Activated CD4-positive, alpha-beta memory T cell treated with anti-CD3 and anti-CD28 coated beads, Interleukin-2, amount 10 ng/mL, durations not matched to agents 7 days and 5 days (primary cell): Measurements from ENCODE around the gene SCTR. TPM values are rescaled to one million over a fixed set of nuclear protein-coding genes. Genes with fewer than 3 reads are reported as not detected.

Source experiments
- CTCF ChIA-PET: fragments of 350-600 bp; sonication (Branson Sonifier 250); formaldehyde crosslinking; loops from one replicate; lab custom pipeline; 2021; ENCODE audit warnings: antibody characterized with exemption, inconsistent platforms; lab: Charles Lee
- POLR2A ChIA-PET: fragments of 350-600 bp; sonication (Branson Sonifier 250); formaldehyde crosslinking; loops from one replicate; lab custom pipeline; 2021; ENCODE audit warnings: antibody characterized with exemption; lab: Charles Lee
- DNase-seq: peaks from one replicate; pipeline ENCODE4 v3.0.0-alpha.2; 2020
- H3K27ac Mint-ChIP-seq: one replicate; pipeline ENCODE4 v1.8.0; 2021; ENCODE audit warnings: mild to moderate bottlenecking, mixed read lengths
- H3K27me3 Mint-ChIP-seq: one replicate; pipeline ENCODE4 v1.8.0; 2021; ENCODE audit warnings: mixed read lengths
- H3K36me3 Mint-ChIP-seq: one replicate; pipeline ENCODE4 v1.8.0; 2021; ENCODE audit warnings: low read depth, mixed read lengths
- H3K4me1 Mint-ChIP-seq: one replicate; pipeline ENCODE4 v1.8.0; 2021; ENCODE audit warnings: mixed read lengths
- H3K4me3 Mint-ChIP-seq: one replicate; pipeline ENCODE4 v1.8.0; 2021; ENCODE audit warnings: mild to moderate bottlenecking, mixed read lengths
- H3K9me3 Mint-ChIP-seq: one replicate; pipeline ENCODE4 v1.8.0; 2021; ENCODE audit warnings: mixed read lengths
- total RNA-seq, 2 experiments: library from RNA; stranded (reverse); gene quantifications; one replicate each; pipeline ENCODE4 v1.2.3, GENCODE V29; 2021

The SCTR gene
- total RNA-seq, 2 experiments from 2014 or later, result not detected

DNA sequence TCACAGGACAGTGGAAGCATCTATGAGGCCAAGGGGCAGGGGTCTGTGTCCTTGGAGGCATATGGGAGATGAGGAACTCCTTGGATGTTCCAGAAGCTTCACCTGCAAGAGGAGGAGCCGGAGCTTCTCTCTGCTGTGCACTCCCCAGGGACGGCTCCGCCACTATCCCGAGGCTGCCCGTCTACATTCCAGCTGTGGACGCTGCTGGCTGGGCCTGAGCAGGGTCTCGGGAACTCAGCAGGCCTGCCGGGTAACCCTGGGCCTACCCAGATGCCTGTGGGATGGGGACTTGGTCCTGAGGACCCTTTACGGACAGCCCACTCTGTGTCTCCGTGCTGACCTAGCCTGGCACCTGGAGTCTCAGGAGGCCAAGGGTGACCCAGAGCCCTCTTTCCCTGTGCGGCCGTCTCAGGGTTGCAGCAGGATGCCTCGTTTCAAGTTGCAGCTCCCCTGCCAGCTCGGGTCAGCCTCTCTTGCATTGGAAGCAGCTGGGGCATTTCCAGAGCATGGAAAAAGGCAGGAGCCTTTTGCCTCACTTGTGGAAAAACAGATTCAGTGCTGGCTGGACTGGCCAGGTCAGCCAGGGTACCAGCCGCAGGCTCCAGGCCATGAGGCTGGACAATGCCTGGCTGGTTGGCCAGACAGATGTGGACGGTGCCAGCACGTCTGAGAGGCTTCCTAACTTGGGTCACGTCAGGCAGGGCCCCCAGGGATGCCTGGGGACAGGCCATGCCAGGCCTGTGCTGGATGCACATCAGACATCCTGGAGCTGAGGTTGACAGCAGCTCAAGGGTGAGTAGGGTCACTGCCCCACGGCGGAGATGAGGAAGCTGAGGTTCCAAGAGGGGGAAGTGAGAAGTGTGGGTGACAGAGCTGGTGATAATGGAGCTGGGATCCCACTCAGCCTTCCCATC, 41.5 kb downstream of the SCTR start:
- ChIA-PET CTCF (interaction anchor here (1.0 kb wide), 1 partner anchor 14 kb away, joined by 3 read pairs; no protein-coding TSS in a partner anchor), POLR2A (no interaction called here)
- no peaks in the 10 kb centered on the region for H3K4me1 Mint-ChIP-seq
- H3K27ac Mint-ChIP-seq, result no peak overlapping the region
- H3K27me3 Mint-ChIP-seq, result no peaks in the 10 kb centered on the region
- H3K4me3 Mint-ChIP-seq, result no peak overlapping the region
- H3K9me3 Mint-ChIP-seq, result no peaks in the 10 kb centered on the region
- H3K36me3 Mint-ChIP-seq, result no peaks in the 10 kb centered on the region
- no peak for DNase-seq

DNA sequence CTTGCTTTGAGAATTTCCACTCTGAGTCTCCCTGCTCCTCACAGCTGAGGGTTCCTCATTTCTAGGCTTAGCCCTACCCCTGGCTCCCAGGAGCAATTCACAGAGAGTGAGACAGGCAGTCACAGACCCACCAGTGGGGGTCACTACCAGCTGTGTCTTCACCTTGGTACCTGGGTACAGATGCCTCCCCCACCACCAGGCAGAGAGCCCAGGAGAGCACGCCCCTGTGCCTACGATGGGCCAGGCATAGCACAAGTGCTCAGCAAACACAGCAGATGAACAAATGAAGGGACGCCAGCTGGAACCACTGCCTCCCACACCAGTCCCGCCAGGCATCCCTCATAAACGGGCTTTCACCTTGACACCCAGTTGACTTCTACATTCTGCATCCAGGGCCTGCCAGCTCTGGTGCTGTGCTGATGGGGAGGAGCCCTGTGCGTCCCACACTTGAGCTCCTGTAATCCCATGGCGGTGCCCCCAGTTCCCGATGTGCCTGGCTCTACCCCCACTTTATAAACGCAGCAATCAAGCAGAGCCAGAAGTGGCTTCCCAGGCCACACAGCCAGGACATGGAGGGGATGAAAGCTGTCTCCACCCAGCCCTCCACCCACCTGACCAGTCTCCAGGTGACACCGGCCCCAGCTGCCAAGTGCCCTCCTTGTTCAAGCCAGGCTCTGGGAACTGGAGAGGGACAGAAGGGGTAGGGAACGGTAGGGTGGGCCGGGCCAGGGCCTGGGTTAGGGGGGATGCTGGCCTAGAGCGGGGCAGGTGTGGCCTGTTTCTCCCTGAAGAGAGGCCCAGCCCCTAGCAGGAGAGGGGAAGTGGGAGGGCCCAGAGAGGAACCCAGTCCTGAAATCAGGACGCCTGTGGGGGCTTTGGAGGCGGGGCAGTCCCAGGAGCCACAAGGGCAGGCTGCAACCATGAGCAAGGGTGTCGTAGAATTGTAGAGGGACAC, 42.5 kb downstream of the SCTR start:
- Mint-ChIP-seq H3K9me3 (no peaks in the 10 kb centered on the region), H3K4me3 (no peak overlapping the region), H3K27ac (no peak overlapping the region), H3K36me3 (no peaks in the 10 kb centered on the region), H3K27me3 (no peaks in the 10 kb centered on the region), H3K4me1 (no peaks in the 10 kb centered on the region)
- DNase-seq, result no peak
- CTCF ChIA-PET, result no interaction called here
- POLR2A ChIA-PET, result no interaction called here

DNA sequence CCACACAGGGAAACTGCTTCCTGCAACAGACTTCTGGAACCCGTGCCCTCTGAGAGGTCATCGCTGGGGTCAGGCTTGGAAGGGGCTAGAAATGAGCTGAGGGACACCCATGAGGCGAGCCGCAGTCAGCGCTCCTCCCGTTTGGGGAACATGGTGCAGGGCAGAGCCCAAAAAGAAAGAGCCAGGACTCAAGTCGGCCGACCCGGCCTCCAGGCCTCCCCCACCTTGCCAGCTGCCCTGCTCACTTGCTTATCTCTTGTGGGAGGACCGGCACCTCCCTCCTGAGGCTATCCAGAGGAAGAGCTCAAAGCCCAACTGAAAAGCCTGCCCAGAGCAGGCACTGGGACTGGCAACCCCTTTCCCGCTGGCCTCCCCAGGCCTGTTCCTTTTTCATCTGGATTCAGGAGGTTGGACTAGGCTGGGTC, 43.6 kb downstream of the SCTR start:
- Mint-ChIP-seq H3K27me3 (no peaks in the 10 kb centered on the region), H3K4me1 (no peaks in the 10 kb centered on the region), H3K9me3 (no peaks in the 10 kb centered on the region), H3K36me3 (no peaks in the 10 kb centered on the region), H3K27ac (no peak overlapping the region), H3K4me3 (no peak overlapping the region)
- ChIA-PET CTCF (no interaction called here), POLR2A (no interaction called here)
- DNase-seq, result no peak

DNA sequence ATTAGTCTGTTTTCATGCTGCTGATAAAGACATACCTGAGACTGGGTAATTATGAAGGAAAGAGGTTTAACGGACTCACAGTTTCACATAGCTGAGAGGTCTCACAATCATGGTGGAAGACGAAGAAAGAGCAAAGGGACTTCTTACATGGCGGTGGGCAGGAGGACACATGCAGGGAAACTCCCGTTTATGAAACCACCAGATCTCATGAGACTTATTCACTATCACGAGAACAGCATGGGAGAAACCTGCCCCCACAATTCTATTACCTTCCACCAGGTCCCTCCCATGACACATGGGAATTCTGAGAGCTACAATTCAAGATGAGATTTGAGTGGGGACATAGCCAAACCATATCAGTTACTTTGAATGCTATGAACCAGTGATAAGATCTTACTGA, 44.1 kb downstream of the SCTR start:
- H3K27ac Mint-ChIP-seq, result no peak overlapping the region
- H3K4me1 Mint-ChIP-seq, result no peaks in the 10 kb centered on the region
- CTCF ChIA-PET, result interaction anchor here (0.9 to 1.4 kb wide), 2 partner anchors 14 to 16 kb away, joined by 3 to 4 read pairs; no protein-coding TSS in a partner anchor
- H3K36me3 Mint-ChIP-seq, result no peaks in the 10 kb centered on the region
- no peaks in the 10 kb centered on the region for H3K9me3 Mint-ChIP-seq
- DNase-seq, result no peak
- H3K27me3 Mint-ChIP-seq, result no peaks in the 10 kb centered on the region
- POLR2A ChIA-PET, result no interaction called here
- H3K4me3 Mint-ChIP-seq, result no peak overlapping the region

DNA sequence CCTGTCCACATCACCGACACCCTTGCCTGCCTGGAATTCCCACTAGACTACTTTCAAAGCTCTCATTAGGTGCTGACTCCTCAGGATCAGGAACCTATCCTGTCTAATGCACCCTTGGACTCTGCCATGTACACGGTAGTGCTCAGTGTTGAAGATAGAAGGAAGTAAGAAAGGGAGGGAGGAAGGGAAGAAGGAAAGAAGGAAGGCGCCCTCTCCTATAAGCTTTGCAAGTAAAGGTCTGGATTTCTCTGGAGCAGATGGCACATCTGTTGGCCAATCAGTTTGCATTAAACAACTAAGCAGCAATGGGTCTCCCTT, 45.3 kb downstream of the SCTR start:
- Mint-ChIP-seq H3K27ac (no peak overlapping the region), H3K9me3 (no peaks in the 10 kb centered on the region), H3K4me1 (no peaks in the 10 kb centered on the region), H3K4me3 (no peak overlapping the region), H3K36me3 (no peaks in the 10 kb centered on the region), H3K27me3 (no peaks in the 10 kb centered on the region)
- POLR2A ChIA-PET, result no interaction called here
- CTCF ChIA-PET, result interaction anchor here (1.4 kb wide), 1 partner anchor 13 kb away, joined by 4 read pairs; no protein-coding TSS in a partner anchor
- DNase-seq, result no peak

DNA sequence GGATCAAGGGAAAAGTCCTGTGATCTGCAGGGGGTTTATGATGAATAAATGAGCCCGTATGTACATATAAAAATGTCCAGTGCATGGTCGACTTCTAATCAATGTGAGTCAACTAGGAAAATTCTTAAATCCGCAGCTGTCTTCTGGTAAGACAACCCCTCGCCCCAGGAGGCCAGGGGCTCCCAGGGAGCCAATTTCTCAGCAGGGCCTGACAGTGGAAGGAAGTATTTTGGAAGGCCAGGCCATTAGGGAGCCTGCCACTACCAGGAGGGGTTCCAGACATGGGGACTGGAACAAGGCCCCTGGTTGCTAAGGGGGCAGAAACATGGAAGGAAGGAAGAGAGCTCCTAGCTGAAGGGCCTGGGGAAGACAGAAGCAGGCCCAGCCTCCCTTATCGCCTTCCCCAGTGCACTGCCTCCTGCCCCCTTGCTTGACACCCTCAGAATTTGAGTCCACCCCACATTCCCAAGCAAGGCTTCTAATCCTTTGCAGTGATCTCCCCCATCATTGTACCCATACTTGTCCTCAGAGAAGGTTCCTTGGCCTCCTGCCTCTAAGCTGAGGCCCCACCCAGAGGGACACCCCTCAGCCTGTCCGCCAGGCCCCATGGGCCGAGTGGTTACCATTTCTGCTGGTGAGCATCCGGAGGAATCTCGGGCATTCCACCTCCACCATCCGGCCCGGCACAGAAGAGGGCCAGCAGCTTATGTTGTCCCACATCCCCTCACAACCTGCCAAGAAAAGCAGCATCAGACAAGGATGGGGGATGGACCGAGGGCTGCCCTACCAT, 45.9 kb downstream of the SCTR start:
- no peaks in the 10 kb centered on the region for H3K36me3 Mint-ChIP-seq
- no peak for DNase-seq
- H3K9me3 Mint-ChIP-seq, result no peaks in the 10 kb centered on the region
- H3K4me3 Mint-ChIP-seq, result no peak overlapping the region
- POLR2A ChIA-PET, result no interaction called here
- H3K4me1 Mint-ChIP-seq, result no peaks in the 10 kb centered on the region
- H3K27me3 Mint-ChIP-seq, result no peaks in the 10 kb centered on the region
- H3K27ac Mint-ChIP-seq, result no peak overlapping the region
- CTCF ChIA-PET, result no interaction called here

DNA sequence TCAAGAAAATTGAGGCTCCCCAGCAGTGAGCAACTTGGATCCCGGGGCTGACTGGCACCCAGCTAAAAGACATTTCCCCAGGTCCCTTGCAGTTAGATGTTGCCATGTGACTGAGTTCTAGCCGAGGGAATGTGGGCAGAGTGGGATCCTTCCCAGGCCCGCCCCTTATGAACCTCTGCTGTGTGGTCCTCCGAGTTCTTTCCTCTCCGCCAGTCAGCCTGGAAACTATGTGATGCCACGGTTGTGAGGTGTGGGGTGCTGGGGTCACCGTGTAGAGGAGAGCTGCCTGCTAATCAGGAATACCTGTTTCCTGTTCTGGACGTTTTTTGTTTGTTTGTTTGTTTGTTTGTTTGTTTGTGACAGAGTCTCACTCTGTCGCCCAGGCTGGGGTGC, 47.2 kb downstream of the SCTR start:
- H3K27ac Mint-ChIP-seq, result no peak overlapping the region
- no peaks in the 10 kb centered on the region for H3K9me3 Mint-ChIP-seq
- no peak overlapping the region for H3K4me3 Mint-ChIP-seq

DNA sequence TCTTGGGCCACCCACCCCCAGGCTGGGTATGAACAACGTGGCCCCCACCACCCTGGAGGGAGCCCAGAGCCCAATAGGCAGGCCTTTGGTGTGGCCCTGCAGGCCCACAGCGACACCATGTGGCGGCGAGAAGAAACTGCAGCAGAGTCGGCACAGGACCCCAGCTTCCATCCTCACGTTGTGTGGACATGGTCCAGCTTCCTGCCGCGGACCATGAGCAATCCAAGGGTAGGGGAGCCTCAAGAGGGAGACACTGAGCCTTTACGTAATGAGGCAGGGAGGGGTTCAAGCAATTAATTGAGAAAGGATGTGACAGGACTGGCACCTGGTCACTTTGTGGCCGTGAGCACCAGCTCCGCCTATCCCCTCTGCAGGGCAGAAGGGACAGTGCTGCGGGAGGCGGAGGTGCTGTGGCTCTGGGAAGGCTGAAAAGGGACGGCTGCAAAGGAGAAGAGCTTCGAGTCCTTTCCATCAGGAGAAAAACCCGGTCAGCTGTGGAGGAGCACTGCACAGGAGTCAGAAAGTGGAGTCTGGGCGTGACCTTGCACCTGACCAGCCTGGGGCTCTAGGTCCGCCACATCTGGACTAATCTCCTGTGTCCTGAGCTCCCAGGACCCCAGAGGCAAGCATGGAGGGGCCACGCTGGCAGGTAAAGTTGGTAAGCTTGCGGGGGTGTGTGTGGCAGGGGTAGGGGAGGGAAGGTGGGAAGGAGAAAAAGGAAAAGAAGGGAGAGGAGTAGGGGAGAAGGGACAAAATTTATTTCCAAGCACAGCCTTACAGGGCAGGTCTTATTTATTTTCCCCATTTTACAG, 47.8 kb downstream of the SCTR start:
- Mint-ChIP-seq H3K4me1 (no peaks in the 10 kb centered on the region), H3K4me3 (no peak overlapping the region), H3K27ac (no peak overlapping the region), H3K27me3 (no peaks in the 10 kb centered on the region), H3K9me3 (no peaks in the 10 kb centered on the region), H3K36me3 (no peaks in the 10 kb centered on the region)
- ChIA-PET CTCF (interaction anchor here (0.7 to 2.4 kb wide), 17 partner anchors 9 to 595 kb away, joined by 3 to 10 read pairs (median 3); no protein-coding TSS in a partner anchor), POLR2A (no interaction called here)
- DNase-seq, result peak; percentile 34

More for the DNA sequence above, 47.2 kb downstream of the SCTR start:
- Mint-ChIP-seq H3K4me1 (no peaks in the 10 kb centered on the region), H3K36me3 (no peaks in the 10 kb centered on the region), H3K27me3 (no peaks in the 10 kb centered on the region)
- ChIA-PET CTCF (interaction anchor here (1.2 to 2.4 kb wide), 9 partner anchors 12 to 595 kb away, joined by 3 to 10 read pairs (median 6); no protein-coding TSS in a partner anchor), POLR2A (no interaction called here)
- no peak for DNase-seq

DNA sequence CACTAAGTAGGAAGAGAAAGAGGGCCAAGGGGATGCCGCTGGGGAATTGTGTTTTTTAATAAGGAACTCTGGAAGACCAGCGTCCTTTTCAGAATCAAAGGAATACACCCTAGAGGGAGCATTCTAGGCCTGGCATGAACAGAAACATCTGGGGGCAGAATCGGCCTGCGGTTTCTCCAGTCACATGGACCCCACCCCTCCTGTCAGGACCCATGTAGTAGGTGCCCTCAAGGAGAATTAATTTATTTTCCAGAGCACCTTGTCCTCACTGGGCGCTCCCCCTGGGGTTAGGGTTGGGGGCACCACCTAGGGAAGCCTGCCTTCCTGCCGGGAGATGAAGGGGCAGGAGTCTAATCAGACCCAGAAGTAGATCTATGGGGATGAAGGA, 48.4 kb downstream of the SCTR start:
- Mint-ChIP-seq H3K4me1 (no peaks in the 10 kb centered on the region), H3K27me3 (peaks cover 2% of the 10 kb centered on the region), H3K36me3 (no peaks in the 10 kb centered on the region), H3K27ac (no peak overlapping the region), H3K4me3 (no peak overlapping the region), H3K9me3 (no peaks in the 10 kb centered on the region)
- DNase-seq, result no peak
- ChIA-PET POLR2A (no interaction called here), CTCF (interaction anchor here (0.7 to 2.4 kb wide), 13 partner anchors 9 to 108 kb away, joined by 3 to 10 read pairs (median 3); no protein-coding TSS in a partner anchor)

DNA sequence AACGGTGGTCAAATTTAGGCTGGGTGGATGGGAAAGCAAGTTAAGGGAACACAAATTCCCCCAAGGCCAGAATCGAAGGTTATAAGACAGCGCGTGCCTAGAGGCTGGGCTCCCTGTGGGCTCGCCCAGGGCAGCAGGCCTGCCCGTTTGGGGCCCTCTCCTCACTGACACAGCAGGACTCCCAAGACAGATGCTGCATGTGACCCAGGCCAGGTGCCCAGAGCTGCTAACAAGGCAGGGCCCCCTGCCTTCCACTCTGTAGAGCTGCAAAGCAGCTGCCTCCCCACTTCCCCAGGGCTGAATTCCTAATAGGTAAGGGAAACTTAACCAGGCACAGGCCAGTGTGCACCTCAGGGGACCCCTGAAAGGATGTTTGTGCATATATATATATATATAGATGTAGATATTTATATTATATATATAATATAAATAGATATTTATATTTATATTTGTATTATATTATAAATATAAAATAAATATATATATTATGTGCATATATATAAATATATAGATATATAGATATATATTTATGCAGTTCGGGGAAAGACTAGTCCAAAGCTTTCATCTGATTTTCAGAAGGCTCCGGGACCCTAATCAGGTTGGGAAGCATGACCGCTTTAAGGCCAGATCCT, 48.9 kb downstream of the SCTR start:
- DNase-seq, result no peak
- H3K36me3 Mint-ChIP-seq, result no peaks in the 10 kb centered on the region
- H3K4me3 Mint-ChIP-seq, result no peak overlapping the region
- peaks cover 2% of the 10 kb centered on the region for H3K27me3 Mint-ChIP-seq
- POLR2A ChIA-PET, result no interaction called here
- CTCF ChIA-PET, result interaction anchor here (1.2 to 2.4 kb wide), 5 partner anchors 16 to 108 kb away, joined by 3 to 10 read pairs (median 6); no protein-coding TSS in a partner anchor
- no peak overlapping the region for H3K27ac Mint-ChIP-seq
- no peaks in the 10 kb centered on the region for H3K4me1 Mint-ChIP-seq
- H3K9me3 Mint-ChIP-seq, result no peaks in the 10 kb centered on the region

DNA sequence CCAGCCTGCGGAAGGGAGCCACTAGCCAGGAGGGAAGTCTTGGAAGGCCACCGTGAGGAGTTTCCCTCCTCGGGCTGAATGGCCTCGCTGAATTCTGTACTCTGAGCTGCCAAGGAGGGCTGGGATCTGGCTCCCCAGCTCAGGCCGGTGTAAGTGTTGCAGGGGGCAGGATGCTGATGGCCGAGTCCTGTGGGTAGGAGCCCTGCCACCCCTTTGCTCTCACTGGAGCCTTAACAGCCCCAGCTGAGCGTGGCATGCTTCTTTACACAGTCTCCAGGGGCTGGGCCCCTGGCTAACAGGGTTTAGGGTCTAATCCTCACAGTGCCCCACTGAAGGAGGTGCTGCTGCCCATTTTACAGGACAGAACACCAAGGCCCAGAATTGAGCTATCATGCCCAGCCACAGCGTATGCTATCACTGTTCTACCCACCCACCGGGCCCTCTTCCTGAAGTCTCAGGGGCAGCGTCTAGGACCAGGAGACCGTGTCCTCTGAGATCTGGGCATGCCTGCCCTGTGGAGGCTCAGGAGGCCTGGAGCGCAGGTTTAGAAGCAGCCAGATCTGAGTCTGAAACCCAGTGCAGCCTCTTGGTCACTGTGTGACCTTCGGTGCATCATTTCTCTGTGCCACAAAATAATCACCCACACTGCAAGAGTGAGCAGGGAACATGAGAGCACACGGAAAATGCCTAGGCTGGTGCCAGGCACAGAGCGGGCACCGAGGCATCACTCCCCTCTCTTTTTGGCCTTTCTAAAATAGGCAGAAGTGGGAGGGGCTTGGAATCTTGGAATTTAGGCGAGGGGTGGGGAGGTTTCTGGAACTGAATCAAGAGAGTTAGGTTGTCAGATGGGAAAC, 49.7 kb downstream of the SCTR start:
- DNase-seq, result no peak
- Mint-ChIP-seq H3K36me3 (no peaks in the 10 kb centered on the region), H3K4me3 (no peak overlapping the region), H3K4me1 (no peaks in the 10 kb centered on the region), H3K27me3 (peaks cover 2% of the 10 kb centered on the region), H3K27ac (no peak overlapping the region), H3K9me3 (no peaks in the 10 kb centered on the region)
- POLR2A ChIA-PET, result no interaction called here
- CTCF ChIA-PET, result no interaction called here
